ENCODE results near the gene KCNK15. TPM values are rescaled to one million over a fixed set of nuclear protein-coding genes. Genes with fewer than 3 reads are reported as not detected.

Gene KCNK15
- polyA plus RNA-seq, 1 experiment = 0.82 TPM

DNA sequence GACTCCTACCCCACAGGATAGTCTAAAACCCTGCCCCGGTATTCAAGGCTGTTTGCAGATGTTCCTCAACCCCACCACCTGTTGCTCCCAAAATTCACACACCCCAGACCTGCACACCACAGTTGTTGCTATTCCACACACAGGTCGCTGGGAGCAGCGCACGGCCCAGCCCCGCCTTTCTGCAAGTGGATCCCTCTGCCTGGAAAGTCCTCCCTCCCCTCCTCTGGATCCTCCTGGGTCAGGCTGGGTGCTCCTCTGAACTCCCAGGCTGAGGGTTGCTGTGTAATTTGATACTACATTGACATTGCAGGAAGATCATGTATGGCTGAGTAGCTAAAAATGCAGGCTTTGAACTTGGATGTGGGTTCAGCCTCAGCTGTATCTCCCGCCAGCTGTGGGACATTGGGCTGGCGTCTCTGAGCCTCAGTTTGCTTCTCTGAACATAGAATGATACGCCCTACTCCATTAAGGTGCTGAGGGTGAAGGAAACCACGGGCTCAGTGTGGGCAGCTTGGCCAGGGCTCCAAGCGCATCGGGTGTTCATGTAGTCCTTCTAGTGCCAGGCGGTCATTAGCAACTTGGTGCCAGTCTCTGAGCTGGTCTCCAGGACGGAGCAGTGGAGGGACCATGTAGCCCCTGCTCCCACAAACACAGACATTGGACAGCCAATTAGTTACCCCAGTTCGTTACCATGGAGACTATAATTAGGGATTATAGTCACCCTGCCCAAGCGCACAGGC lies 44.4 kb upstream of the KCNK15 start:
- TF ChIP-seq, protein P1, sequence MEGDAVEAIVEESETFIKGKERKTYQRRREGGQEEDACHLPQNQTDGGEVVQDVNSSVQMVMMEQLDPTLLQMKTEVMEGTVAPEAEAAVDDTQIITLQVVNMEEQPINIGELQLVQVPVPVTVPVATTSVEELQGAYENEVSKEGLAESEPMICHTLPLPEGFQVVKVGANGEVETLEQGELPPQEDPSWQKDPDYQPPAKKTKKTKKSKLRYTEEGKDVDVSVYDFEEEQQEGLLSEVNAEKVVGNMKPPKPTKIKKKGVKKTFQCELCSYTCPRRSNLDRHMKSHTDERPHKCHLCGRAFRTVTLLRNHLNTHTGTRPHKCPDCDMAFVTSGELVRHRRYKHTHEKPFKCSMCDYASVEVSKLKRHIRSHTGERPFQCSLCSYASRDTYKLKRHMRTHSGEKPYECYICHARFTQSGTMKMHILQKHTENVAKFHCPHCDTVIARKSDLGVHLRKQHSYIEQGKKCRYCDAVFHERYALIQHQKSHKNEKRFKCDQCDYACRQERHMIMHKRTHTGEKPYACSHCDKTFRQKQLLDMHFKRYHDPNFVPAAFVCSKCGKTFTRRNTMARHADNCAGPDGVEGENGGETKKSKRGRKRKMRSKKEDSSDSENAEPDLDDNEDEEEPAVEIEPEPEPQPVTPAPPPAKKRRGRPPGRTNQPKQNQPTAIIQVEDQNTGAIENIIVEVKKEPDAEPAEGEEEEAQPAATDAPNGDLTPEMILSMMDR (IDR thresholded peaks at IDR 0.05; ENCODE audit: insufficient read depth, low read depth, low read length) = no peak
- POLR2A ChIA-PET = no interaction called here
- Histone ChIP-seq H3K27me3 (ENCODE audit: control insufficient read depth, insufficient read depth, low read length) (no peaks in the 10 kb centered on the region), H3K4me3 (ENCODE audit: low read depth, low read length) (no peak overlapping the region), H3K36me3 (ENCODE audit: control insufficient read depth, insufficient read depth, low read length) (no peaks in the 10 kb centered on the region)
- CTCF ChIA-PET = interaction anchor here (1.1 to 4.7 kb wide), 4 partner anchors 16 to 31 kb away, joined by 3 to 25 read pairs (median 4); no protein-coding TSS in a partner anchor
- no peak for DNase-seq (ENCODE audit: low read depth)

GRCh38 chr20:44701858-44702256 lies 43.8 kb upstream of the KCNK15 start:
- H3K27me3 ChIP-seq (ENCODE audit: control insufficient read depth, insufficient read depth, low read length) = no peaks in the 10 kb centered on the region
- POLR2A ChIA-PET = no interaction called here
- H3K36me3 ChIP-seq (ENCODE audit: control insufficient read depth, insufficient read depth, low read length) = no peaks in the 10 kb centered on the region
- TF ChIP-seq, protein P1 (IDR thresholded peaks at IDR 0.05; ENCODE audit: insufficient read depth, low read depth, low read length) = no peak
- DNase-seq (ENCODE audit: low read depth) = no peak
- CTCF ChIA-PET = interaction anchor here (1.4 to 4.7 kb wide), 4 partner anchors 16 to 31 kb away, joined by 4 to 25 read pairs (median 7); no protein-coding TSS in a partner anchor
- H3K4me3 ChIP-seq (ENCODE audit: low read depth, low read length) = no peak overlapping the region

DNA sequence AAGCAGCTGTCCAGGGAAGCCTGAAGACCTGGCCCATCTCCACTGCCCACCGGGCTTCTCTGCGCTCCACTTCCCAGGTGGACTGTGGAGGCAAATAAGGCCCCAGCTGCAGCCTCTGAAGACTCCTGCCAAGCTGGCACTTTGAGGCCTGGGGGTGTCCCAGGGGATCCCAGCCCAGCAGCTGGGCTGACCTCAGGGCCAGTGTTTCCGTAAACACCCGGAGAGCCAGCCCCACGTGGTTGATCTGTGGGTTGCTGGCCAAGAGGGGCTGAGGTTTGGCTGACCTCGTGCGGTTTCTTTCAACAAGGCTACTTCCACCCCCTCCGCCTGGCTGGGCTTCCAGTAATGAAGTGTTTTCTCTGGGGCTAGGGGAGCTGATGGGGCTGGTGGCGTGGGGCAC lies 42.9 kb upstream of the KCNK15 start:
- CTCF ChIA-PET = interaction anchor here (0.7 to 4.7 kb wide), 9 partner anchors 12 to 611 kb away, joined by 3 to 25 read pairs (median 5); partner anchors contain the start of gene CCN5

GRCh38 chr20:44703183-44703925 lies 42.3 kb upstream of the KCNK15 start:
- Histone ChIP-seq H3K4me3 (ENCODE audit: low read depth, low read length) (no peak overlapping the region), H3K27me3 (ENCODE audit: control insufficient read depth, insufficient read depth, low read length) (no peaks in the 10 kb centered on the region), H3K36me3 (ENCODE audit: control insufficient read depth, insufficient read depth, low read length) (no peaks in the 10 kb centered on the region)
- CTCF ChIA-PET = interaction anchor here (1.0 to 4.7 kb wide), 7 partner anchors 11 to 29 kb away, joined by 3 to 25 read pairs (median 5); partner anchors contain the start of gene CCN5
- no peak for DNase-seq (ENCODE audit: low read depth)
- TF ChIP-seq, protein P1 (IDR thresholded peaks at IDR 0.05; ENCODE audit: insufficient read depth, low read depth, low read length) = no peak
- POLR2A ChIA-PET = no interaction called here

More for the DNA sequence above, 42.9 kb upstream of the KCNK15 start:
- TF ChIP-seq, protein P1 (IDR thresholded peaks at IDR 0.05; ENCODE audit: insufficient read depth, low read depth, low read length) = no peak
- H3K4me3 ChIP-seq (ENCODE audit: low read depth, low read length) = no peak overlapping the region
- DNase-seq (ENCODE audit: low read depth) = peak; percentile 57
- no peaks in the 10 kb centered on the region for H3K27me3 ChIP-seq (ENCODE audit: control insufficient read depth, insufficient read depth, low read length)
- POLR2A ChIA-PET = no interaction called here
- no peaks in the 10 kb centered on the region for H3K36me3 ChIP-seq (ENCODE audit: control insufficient read depth, insufficient read depth, low read length)

- Histone ChIP-seq H3K4me3 (ENCODE audit: low read depth, low read length) (no peak overlapping the region), H3K27me3 (ENCODE audit: control insufficient read depth, insufficient read depth, low read length) (no peaks in the 10 kb centered on the region), H3K36me3 (ENCODE audit: control insufficient read depth, insufficient read depth, low read length) (no peaks in the 10 kb centered on the region)
- no peak for DNase-seq (ENCODE audit: low read depth)
- CTCF ChIA-PET = interaction anchor here (0.6 to 4.7 kb wide), 6 partner anchors 11 to 30 kb away, joined by 3 to 25 read pairs (median 4); no protein-coding TSS in a partner anchor
- POLR2A ChIA-PET = no interaction called here
- TF ChIP-seq, protein P1 (IDR thresholded peaks at IDR 0.05; ENCODE audit: insufficient read depth, low read depth, low read length) = no peak
Measured at GRCh38 chr20:44703956-44704488, 41.6 kb upstream of the KCNK15 start.

All from BJ (cell line).